IgD-negative memory B cell (primary cell): ENCODE measurements around the gene RBAK. TPM values are rescaled to one million over a fixed set of nuclear protein-coding genes. Genes with fewer than 3 reads are reported as not detected.
A peak's percentile ranks its signal among the peaks of the same experiment; 100 is the strongest.
"Not testable (repeated sequence)": the region's sequence is repeated elsewhere in the genome, so short reads cannot be mapped to it uniquely, and the experiment has no call there.

ENCODE experiments used
- H3K27ac Mint-ChIP-seq, 3 donors: one replicate each; pipeline ENCODE4 v1.8.0; 2020 to 2022; ENCODE audit warnings: mild to moderate bottlenecking in 3 of 3, mixed read lengths in 3 of 3, moderate library complexity in 1 of 3
- H3K27me3 Mint-ChIP-seq: one replicate; pipeline ENCODE4 v1.8.0; 2021; ENCODE audit warnings: mixed read lengths
- H3K36me3 Mint-ChIP-seq: one replicate; pipeline ENCODE4 v1.8.0; 2020; ENCODE audit warnings: mild to moderate bottlenecking, mixed read lengths
- H3K4me1 Mint-ChIP-seq, 3 donors: one replicate each; pipeline ENCODE4 v1.8.0; 2020 to 2022; ENCODE audit warnings: mixed read lengths in 3 of 3, mild to moderate bottlenecking in 1 of 3
- H3K4me3 Mint-ChIP-seq, 4 donors: one replicate each; pipeline ENCODE4 v1.8.0; 2020 to 2022; ENCODE audit warnings: mild to moderate bottlenecking in 4 of 4, mixed read lengths in 4 of 4, moderate library complexity in 3 of 4
- H3K9me3 Mint-ChIP-seq, 3 donors: one replicate each; pipeline ENCODE4 v1.8.0; 2020 to 2021; ENCODE audit warnings: mixed read lengths in 3 of 3, mild to moderate bottlenecking in 1 of 3
- polyA plus RNA-seq: library from polyadenylated mRNA; unstranded; fragments of 300-500 nt; fragmentation: Illumina TruSeq; gene quantifications from one replicate; pipeline ENCODE4 v1.2.3, GENCODE V29; 2021

Gene RBAK
- polyA plus RNA-seq, 1 donor from 2014 or later = 5.3 TPM

- H3K27me3 Mint-ChIP-seq, H3K4me3 Mint-ChIP-seq, H3K9me3 Mint-ChIP-seq, H3K4me1 Mint-ChIP-seq: not testable (repeated sequence)
- peak overlapping the region in 1 of 3 donors; percentile 80 for H3K27ac Mint-ChIP-seq
- H3K36me3 Mint-ChIP-seq = peaks cover 13% of the 10 kb centered on the region
These were observed 12.5 kb upstream of the RBAK start for GRCh38 chr7:5033186-5033585.

- Mint-ChIP-seq H3K36me3 (peaks cover 14% of the 10 kb centered on the region), H3K4me3 (no peak overlapping the region), H3K9me3 (peaks cover 0 to 2% (median 0%) of the 10 kb centered on the region in 3 donors), H3K27me3 (no peaks in the 10 kb centered on the region), H3K27ac (no peak overlapping the region), H3K4me1 (peaks cover 0 to 4% (median 0%) of the 10 kb centered on the region in 3 donors)
These were observed 10.4 kb upstream of the RBAK start for GRCh38 chr7:5035276-5035675.

- Mint-ChIP-seq H3K36me3 (peaks cover 14% of the 10 kb centered on the region), H3K27ac (no peak overlapping the region)
These were observed 9.2 kb upstream of the RBAK start for GRCh38 chr7:5036446-5036845.

GRCh38 chr7:5041047-5041446, 4.6 kb upstream of the RBAK start:
- H3K4me3 Mint-ChIP-seq = no peak overlapping the region
- H3K9me3 Mint-ChIP-seq = peaks cover 0 to 3% (median 0%) of the 10 kb centered on the region in 3 donors
- peaks cover 2% of the 10 kb centered on the region for H3K27me3 Mint-ChIP-seq
- peaks cover 8% of the 10 kb centered on the region for H3K36me3 Mint-ChIP-seq
- H3K27ac Mint-ChIP-seq = no peak overlapping the region
- peaks cover 3 to 6% (median 5%) of the 10 kb centered on the region in 3 donors for H3K4me1 Mint-ChIP-seq

More at GRCh38 chr7:5036446-5036845, 9.2 kb upstream of the RBAK start:
- Mint-ChIP-seq H3K4me3 (no peak overlapping the region), H3K4me1 (peaks cover 0 to 4% (median 0%) of the 10 kb centered on the region in 3 donors), H3K27me3 (no peaks in the 10 kb centered on the region), H3K9me3 (peaks cover 0 to 2% (median 0%) of the 10 kb centered on the region in 3 donors)

- peaks cover 8% of the 10 kb centered on the region for H3K36me3 Mint-ChIP-seq
- peaks cover 0 to 3% (median 0%) of the 10 kb centered on the region in 3 donors for H3K9me3 Mint-ChIP-seq
- H3K27ac Mint-ChIP-seq = peak overlapping the region in 1 of 3 donors; percentile 8
- peaks cover 8 to 10% (median 9%) of the 10 kb centered on the region in 3 donors for H3K4me1 Mint-ChIP-seq
- H3K27me3 Mint-ChIP-seq = peaks cover 2% of the 10 kb centered on the region
- peak overlapping the region in 2 of 4 donors; percentile 3 to 94 for H3K4me3 Mint-ChIP-seq
These were observed 2.0 kb upstream of the RBAK start for GRCh38 chr7:5043661-5044060.

GRCh38 chr7:5046397-5046732, 705 bp downstream of the RBAK start:
- Mint-ChIP-seq H3K36me3 (peaks cover 19% of the 10 kb centered on the region), H3K27ac (peak overlapping the region; percentile 80 to 85 (median 80)), H3K4me3 (peak overlapping the region; percentile 89 to 97 (median 95)), H3K4me1 (peaks cover 10 to 14% (median 11%) of the 10 kb centered on the region in 3 donors)
- not testable (repeated sequence) for H3K27me3 Mint-ChIP-seq, H3K9me3 Mint-ChIP-seq

- Mint-ChIP-seq H3K36me3 (peaks cover 22% of the 10 kb centered on the region), H3K4me3 (peak overlapping the region; percentile 41 to 96 (median 92)), H3K9me3 (peaks cover 5 to 14% (median 5%) of the 10 kb centered on the region in 3 donors), H3K27ac (peak overlapping the region in 2 of 3 donors; percentile 80 to 85), H3K4me1 (peaks cover 10 to 14% (median 11%) of the 10 kb centered on the region in 3 donors)
- H3K27me3 Mint-ChIP-seq = not testable (repeated sequence)
These were observed 1.5 kb downstream of the RBAK start for GRCh38 chr7:5047127-5047526.

GRCh38 chr7:5050676-5051075, 5.0 kb downstream of the RBAK start:
- Mint-ChIP-seq H3K27me3 (no peaks in the 10 kb centered on the region), H3K4me3 (peak overlapping the region in 1 of 4 donors; percentile 20), H3K9me3 (peaks cover 7 to 24% (median 18%) of the 10 kb centered on the region in 3 donors), H3K27ac (no peak overlapping the region), H3K36me3 (peaks cover 39% of the 10 kb centered on the region), H3K4me1 (peaks cover 8 to 13% (median 11%) of the 10 kb centered on the region in 3 donors)

- H3K4me3 Mint-ChIP-seq, H3K27ac Mint-ChIP-seq, H3K4me1 Mint-ChIP-seq, H3K27me3 Mint-ChIP-seq: not testable (repeated sequence)
- H3K9me3 Mint-ChIP-seq = peaks cover 9 to 29% (median 21%) of the 10 kb centered on the region in 3 donors
- peaks cover 42% of the 10 kb centered on the region for H3K36me3 Mint-ChIP-seq
These were observed 6.1 kb downstream of the RBAK start for GRCh38 chr7:5051731-5052130.

- H3K4me1 Mint-ChIP-seq = peaks cover 6 to 8% (median 7%) of the 10 kb centered on the region in 3 donors
- no peak overlapping the region for H3K27ac Mint-ChIP-seq
- no peaks in the 10 kb centered on the region for H3K27me3 Mint-ChIP-seq
- H3K36me3 Mint-ChIP-seq = peaks cover 51% of the 10 kb centered on the region
- no peak overlapping the region for H3K4me3 Mint-ChIP-seq
- peaks cover 15 to 29% (median 25%) of the 10 kb centered on the region in 3 donors for H3K9me3 Mint-ChIP-seq
These were observed 7.5 kb downstream of the RBAK start for GRCh38 chr7:5053175-5053574.

GRCh38 chr7:5063698-5064097, 18.0 kb downstream of the RBAK start:
- Mint-ChIP-seq H3K36me3 (peaks cover 49% of the 10 kb centered on the region), H3K27me3 (no peaks in the 10 kb centered on the region), H3K4me3 (no peak overlapping the region)

GRCh38 chr7:5064391-5065106, 18.9 kb downstream of the RBAK start:
- Mint-ChIP-seq H3K9me3 (peaks cover 14 to 65% (median 40%) of the 10 kb centered on the region in 3 donors), H3K4me3 (no peak overlapping the region), H3K27ac (no peak overlapping the region), H3K4me1 (no peaks in the 10 kb centered on the region), H3K27me3 (no peaks in the 10 kb centered on the region), H3K36me3 (peaks cover 42% of the 10 kb centered on the region)

More at GRCh38 chr7:5063698-5064097, 18.0 kb downstream of the RBAK start:
- no peaks in the 10 kb centered on the region for H3K4me1 Mint-ChIP-seq
- H3K9me3 Mint-ChIP-seq = peaks cover 18 to 65% (median 44%) of the 10 kb centered on the region in 3 donors
- no peak overlapping the region for H3K27ac Mint-ChIP-seq

- H3K4me1 Mint-ChIP-seq = no peaks in the 10 kb centered on the region
- peaks cover 13 to 63% (median 41%) of the 10 kb centered on the region in 3 donors for H3K9me3 Mint-ChIP-seq
- H3K27me3 Mint-ChIP-seq = no peaks in the 10 kb centered on the region
- no peak overlapping the region for H3K27ac Mint-ChIP-seq
- H3K36me3 Mint-ChIP-seq = peaks cover 37% of the 10 kb centered on the region
- H3K4me3 Mint-ChIP-seq = peak overlapping the region in 1 of 4 donors; percentile 68
These were observed 19.4 kb downstream of the RBAK start for GRCh38 chr7:5065107-5065407.

- H3K27ac Mint-ChIP-seq = no peak overlapping the region
- H3K36me3 Mint-ChIP-seq = peaks cover 20% of the 10 kb centered on the region
- peaks cover 0 to 4% (median 0%) of the 10 kb centered on the region in 3 donors for H3K4me1 Mint-ChIP-seq
- peaks cover 9 to 44% (median 42%) of the 10 kb centered on the region in 3 donors for H3K9me3 Mint-ChIP-seq
- peaks cover 5% of the 10 kb centered on the region for H3K27me3 Mint-ChIP-seq
- no peak overlapping the region for H3K4me3 Mint-ChIP-seq
These were observed 22.9 kb downstream of the RBAK start for GRCh38 chr7:5068521-5068920.

- Mint-ChIP-seq H3K27me3 (peaks cover 9% of the 10 kb centered on the region), H3K4me3 (no peak overlapping the region)
These were observed 24.5 kb downstream of the RBAK start for GRCh38 chr7:5070206-5070605.

GRCh38 chr7:5075187-5075586, 29.5 kb downstream of the RBAK start:
- not testable (repeated sequence) for H3K36me3 Mint-ChIP-seq, H3K4me1 Mint-ChIP-seq, H3K4me3 Mint-ChIP-seq, H3K27ac Mint-ChIP-seq
- peaks cover 1 to 17% (median 4%) of the 10 kb centered on the region in 3 donors for H3K9me3 Mint-ChIP-seq
- H3K27me3 Mint-ChIP-seq = peaks cover 22% of the 10 kb centered on the region

More at GRCh38 chr7:5070206-5070605, 24.5 kb downstream of the RBAK start:
- H3K27ac Mint-ChIP-seq = no peak overlapping the region
- peaks cover 9 to 35% (median 31%) of the 10 kb centered on the region in 3 donors for H3K9me3 Mint-ChIP-seq
- H3K36me3 Mint-ChIP-seq = peaks cover 8% of the 10 kb centered on the region
- H3K4me1 Mint-ChIP-seq = peaks cover 0 to 4% (median 0%) of the 10 kb centered on the region in 3 donors
